Measurements from ENCODE around the gene SCN1A. TPM values are rescaled to one million over a fixed set of nuclear protein-coding genes. Genes with fewer than 3 reads are reported as not detected.

The SCN1A gene
- total and polyA plus RNA-seq, 2 of the 8 experiments (the other 6 are each of a cell fraction or from before 2014, with no cell fraction given): 0.18 to 1.9 TPM

DNA sequence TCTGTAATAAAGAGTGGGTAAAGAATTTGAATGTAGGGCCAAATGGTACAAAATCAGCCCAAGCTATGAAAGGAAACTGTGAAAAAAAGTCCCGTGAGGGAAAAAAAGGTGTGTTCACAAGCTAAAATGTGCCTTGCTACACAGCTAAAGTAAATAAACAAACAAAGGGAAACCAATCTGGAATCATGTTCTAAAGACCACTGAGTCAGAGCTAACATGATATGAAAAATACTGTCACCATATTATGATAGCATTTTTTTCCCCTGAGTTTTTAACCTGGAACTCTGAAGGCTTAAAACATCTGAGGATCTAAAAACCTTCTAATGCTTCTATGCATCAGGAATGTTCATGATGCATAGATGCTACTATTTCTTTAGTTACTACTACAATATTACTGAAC is 58.8 kb downstream of the SCN1A start:
- H3K4ac ChIP-seq (replicated peaks; ENCODE audit: insufficient read length, low read depth, low read length): no peak overlapping the region
- H3K9ac ChIP-seq (replicated peaks in 1 of 4; ENCODE audit: extremely low read depth in 1 of 4, low read depth in 3 of 4, low read length in 3 of 4): no peak overlapping the region
- H2BK5ac ChIP-seq (ENCODE audit: low read depth, low read length): no peak overlapping the region
- H2BK20ac ChIP-seq (ENCODE audit: low read length): no peak overlapping the region
- H3K4me1 ChIP-seq (replicated peaks in 1 of 4; ENCODE audit: control insufficient read depth in 3 of 4, insufficient read depth in 4 of 4, low read length in 3 of 4): no peaks in the 10 kb centered on the region
- CTCF ChIA-PET (ENCODE audit: partially characterized antibody): interaction anchor here (1.0 to 4.4 kb wide), 3 partner anchors 12 to 112 kb away, joined by 3 to 30 read pairs (median 10); no protein-coding TSS in a partner anchor
- no peak overlapping the region for H3K4me2 ChIP-seq (ENCODE audit: insufficient read depth in 1 of 2, low read depth in 2 of 2, low read length in 2 of 2)
- no peak overlapping the region for H4K91ac ChIP-seq (replicated peaks; ENCODE audit: insufficient read length, low read length)
- no peak overlapping the region for H2AFZ ChIP-seq (ENCODE audit: low read length)
- H3K27me3 ChIP-seq (replicated peaks in 1 of 4; ENCODE audit: control insufficient read depth in 3 of 4, extremely low read depth in 1 of 4, insufficient read depth in 3 of 4, low read length in 3 of 4): no peaks in the 10 kb centered on the region
- no peak for FAIRE-seq
- H4K8ac ChIP-seq (ENCODE audit: extremely low read depth, insufficient read depth, low read length): no peak overlapping the region
- no peak overlapping the region for H2AK5ac ChIP-seq (ENCODE audit: low read depth, low read length)
- H4K20me1 ChIP-seq (replicated peaks in 1 of 2; ENCODE audit: control insufficient read depth in 1 of 2, insufficient read depth in 2 of 2, low read length in 2 of 2): no peaks in the 10 kb centered on the region
- H2BK120ac ChIP-seq (replicated peaks; ENCODE audit: low read depth, low read length): no peak overlapping the region
- no peaks in the 10 kb centered on the region for H3K36me3 ChIP-seq (ENCODE audit: control insufficient read depth in 2 of 4, insufficient read depth in 4 of 4, low read length in 3 of 4)
- H4K5ac ChIP-seq (ENCODE audit: insufficient read length, low read depth, low read length): no peak overlapping the region
- H2BK12ac ChIP-seq (ENCODE audit: low read depth, low read length): no peak overlapping the region
- POLR2A ChIA-PET (ENCODE audit: partially characterized antibody): no interaction called here
- H2BK15ac ChIP-seq (ENCODE audit: low read length): no peak overlapping the region
- H3K4me3 ChIP-seq (ENCODE audit: extremely low read depth in 1 of 4, insufficient read depth in 2 of 4, low read depth in 3 of 4, low read length in 4 of 4): no peak overlapping the region
- no peak overlapping the region for H3K14ac ChIP-seq (ENCODE audit: insufficient read length)
- H3K23me2 ChIP-seq (ENCODE audit: low read depth, low read length): no peaks in the 10 kb centered on the region
- no peaks in the 10 kb centered on the region for H3K79me2 ChIP-seq (ENCODE audit: control insufficient read depth in 1 of 2, insufficient read depth in 2 of 2, low read length in 2 of 2)
- 96% methylated on average over 1 of the region's 1 CpG; no CpG with 5 or more reads in 1 of the 2 experiments for WGBS, 2 experiments (ENCODE audit: extremely low coverage in 1 of 2, insufficient coverage in 1 of 2, insufficient read length in 1 of 2, insufficient replicate concordance in 2 of 2, low coverage in 1 of 2, low lambda C conversion rate in 2 of 2, missing lambda C conversion rate in 1 of 2)
- H3K79me1 ChIP-seq (ENCODE audit: low read depth, low read length): no peaks in the 10 kb centered on the region
- H3K27ac ChIP-seq (ENCODE audit: low read depth, low read length): no peak overlapping the region
- no peak overlapping the region for H3K56ac ChIP-seq (replicated peaks; ENCODE audit: insufficient read length, low read depth, low read length)
- no peak overlapping the region for H3K23ac ChIP-seq (ENCODE audit: insufficient read length)
- no peaks in the 10 kb centered on the region for H3K9me3 ChIP-seq (ENCODE audit: insufficient read depth in 2 of 2, low read depth in 1 of 2, low read length in 1 of 2)
- DNase-seq (ENCODE audit: low read depth in 1 of 2, low spot score in 2 of 2): no peak
- TF ChIP-seq KDM5A (IDR thresholded peaks at IDR 0.05; ENCODE audit: low read length) (no peak), NRF1 (IDR thresholded peaks at IDR 0.05; ENCODE audit: low read depth, low read length) (no peak), TAF1 (IDR thresholded peaks at IDR 0.05; ENCODE audit: low read depth, low read length) (no peak), RXRA (IDR thresholded peaks at IDR 0.05; ENCODE audit: insufficient read depth, low read depth, low read length) (no peak), SRF (IDR thresholded peaks at IDR 0.05; ENCODE audit: low read depth, low read length) (no peak), SP2 (IDR thresholded peaks at IDR 0.05; ENCODE audit: low read length) (no peak), EP300 (IDR thresholded peaks at IDR 0.05; ENCODE audit: borderline replicate concordance in 1 of 2, low read depth in 2 of 2, low read length in 2 of 2) (no peak), EZH2 (IDR thresholded peaks at IDR 0.05; ENCODE audit: low read depth, low read length, severe bottlenecking) (no peak), TEAD4 (IDR thresholded peaks at IDR 0.05; ENCODE audit: low read depth, low read length) (no peak)
- TF ChIP-seq, protein P1, sequence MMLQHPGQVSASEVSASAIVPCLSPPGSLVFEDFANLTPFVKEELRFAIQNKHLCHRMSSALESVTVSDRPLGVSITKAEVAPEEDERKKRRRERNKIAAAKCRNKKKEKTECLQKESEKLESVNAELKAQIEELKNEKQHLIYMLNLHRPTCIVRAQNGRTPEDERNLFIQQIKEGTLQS (IDR thresholded peaks at IDR 0.05; ENCODE audit: insufficient read depth, low read depth, low read length): no peak
- TF ChIP-seq, protein P2, sequence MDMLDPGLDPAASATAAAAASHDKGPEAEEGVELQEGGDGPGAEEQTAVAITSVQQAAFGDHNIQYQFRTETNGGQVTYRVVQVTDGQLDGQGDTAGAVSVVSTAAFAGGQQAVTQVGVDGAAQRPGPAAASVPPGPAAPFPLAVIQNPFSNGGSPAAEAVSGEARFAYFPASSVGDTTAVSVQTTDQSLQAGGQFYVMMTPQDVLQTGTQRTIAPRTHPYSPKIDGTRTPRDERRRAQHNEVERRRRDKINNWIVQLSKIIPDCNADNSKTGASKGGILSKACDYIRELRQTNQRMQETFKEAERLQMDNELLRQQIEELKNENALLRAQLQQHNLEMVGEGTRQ (IDR thresholded peaks at IDR 0.05; ENCODE audit: low read length): no peak
- H3K18ac ChIP-seq (ENCODE audit: extremely low read depth, low read length): no peak overlapping the region
